ENCODE measurements around the gene RAP1GAP2.

Gene RAP1GAP2

GRCh38 chr17:3004925-3005324, 208.7 kb downstream of the RAP1GAP2 start:
- no peak for DNase-seq

DNA sequence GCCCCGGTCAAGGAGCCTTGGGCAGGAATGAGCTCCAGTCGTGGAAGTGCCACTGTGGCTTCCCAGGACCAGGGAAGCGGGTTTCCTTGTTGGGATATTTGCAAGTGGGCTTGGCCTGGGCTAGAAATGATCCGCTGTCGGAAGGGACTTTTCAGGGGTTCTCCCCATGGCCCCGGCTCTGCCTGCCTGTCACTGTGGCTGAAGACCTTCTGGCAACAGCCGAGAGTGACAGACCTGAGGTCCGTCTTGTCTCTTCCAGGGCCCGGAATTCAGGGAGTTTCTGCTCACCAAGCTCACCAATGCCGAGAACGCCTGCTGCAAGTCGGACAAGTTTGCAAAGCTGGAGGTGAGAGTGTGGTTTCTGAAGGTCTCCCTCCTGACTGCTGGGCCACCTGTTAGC, 209.5 kb downstream of the RAP1GAP2 start:
- no peak for DNase-seq

DNA sequence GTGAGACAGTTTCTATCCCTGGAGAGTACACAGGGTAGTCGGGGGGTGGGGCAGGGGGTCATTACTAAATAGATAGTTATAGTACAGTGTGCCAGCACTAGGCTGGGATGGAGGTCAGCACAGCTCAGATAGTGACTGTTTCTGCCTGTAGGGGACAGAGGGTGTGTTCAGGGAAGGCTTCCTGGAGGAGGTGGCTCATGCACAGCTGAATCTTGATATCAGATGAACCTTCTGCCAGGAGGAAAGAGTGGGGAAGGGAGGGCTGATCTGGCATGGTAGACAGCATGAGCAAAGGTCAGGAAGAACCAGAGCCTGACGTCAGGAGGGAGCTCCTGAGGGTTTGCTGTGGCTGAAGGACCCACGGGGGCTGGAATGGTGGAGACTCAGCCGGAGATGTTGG, 210.6 kb downstream of the RAP1GAP2 start:
- no peak for DNase-seq

- no peak for DNase-seq
These were observed 211.4 kb downstream of the RAP1GAP2 start for GRCh38 chr17:3007651-3008121.

DNA sequence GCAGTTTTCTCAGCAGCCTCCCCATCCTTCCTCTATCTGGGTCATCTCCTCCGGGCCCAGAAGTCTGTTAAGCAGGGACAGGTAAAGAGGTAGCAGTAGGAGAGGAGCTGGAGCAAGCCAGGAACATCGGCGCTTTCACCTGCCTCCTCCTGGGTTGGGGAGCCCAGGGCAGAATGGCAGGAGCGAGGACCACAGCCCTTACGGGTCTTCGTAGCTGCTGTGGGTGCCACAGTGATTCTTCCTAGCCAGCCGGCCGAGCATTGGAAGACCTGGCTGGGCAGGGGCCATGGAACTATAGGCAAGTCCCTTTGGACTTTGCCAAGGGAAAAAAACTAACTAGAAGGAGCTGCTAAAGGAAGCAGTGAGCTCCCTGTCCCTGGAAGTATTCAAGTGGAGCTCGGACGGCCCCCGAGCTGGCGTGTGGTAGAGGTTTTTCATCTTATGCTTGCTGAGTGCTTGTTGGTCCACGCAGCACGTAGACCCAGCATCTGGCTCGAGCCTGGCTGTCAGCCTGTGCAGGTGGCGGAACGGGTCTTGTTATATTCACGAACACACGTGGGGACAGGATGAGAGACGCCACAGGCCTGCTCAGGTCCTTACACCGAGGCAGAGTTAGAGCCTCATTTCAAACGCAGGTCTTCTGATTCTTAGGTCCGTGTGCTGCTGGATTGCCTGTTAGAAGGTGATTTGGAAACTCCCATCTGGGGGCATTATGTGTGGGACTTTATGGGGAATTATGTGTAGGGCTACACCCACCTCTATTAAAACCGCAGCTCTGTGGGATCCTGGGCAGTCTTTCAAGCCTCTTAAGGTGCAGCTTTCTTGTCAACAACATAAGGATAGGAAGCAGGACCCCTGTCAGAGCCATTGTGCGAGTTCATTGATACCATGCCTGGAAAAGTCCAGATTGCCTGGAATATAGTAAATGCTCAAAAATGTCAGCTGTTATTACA, 212.4 kb downstream of the RAP1GAP2 start:
- no peak for DNase-seq

- DNase-seq: no peak
These were observed 213.2 kb downstream of the RAP1GAP2 start for GRCh38 chr17:3009411-3009920.

DNA sequence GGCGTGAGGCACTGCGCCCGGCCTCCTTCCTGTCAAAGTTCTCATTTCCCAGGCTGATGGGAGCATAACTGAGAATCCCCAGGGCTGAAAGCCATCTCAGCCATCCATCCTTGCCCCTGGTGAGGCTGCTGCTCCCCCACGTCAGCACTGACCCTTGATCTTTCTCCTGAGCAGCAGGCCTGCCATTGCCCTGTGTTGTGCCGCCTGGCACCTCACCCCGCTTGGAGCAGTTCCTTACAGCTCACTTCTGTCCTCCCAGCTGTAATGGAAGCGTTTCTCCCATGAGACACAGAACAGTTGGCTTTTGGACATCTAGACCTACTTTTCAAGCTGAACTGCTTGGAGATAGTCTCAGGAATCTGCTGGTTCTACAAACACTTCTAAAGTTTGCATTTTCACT, 215.7 kb downstream of the RAP1GAP2 start:
- DNase-seq: no peak

- no peak for DNase-seq
These were observed 216.8 kb downstream of the RAP1GAP2 start for GRCh38 chr17:3012926-3013581.

DNA sequence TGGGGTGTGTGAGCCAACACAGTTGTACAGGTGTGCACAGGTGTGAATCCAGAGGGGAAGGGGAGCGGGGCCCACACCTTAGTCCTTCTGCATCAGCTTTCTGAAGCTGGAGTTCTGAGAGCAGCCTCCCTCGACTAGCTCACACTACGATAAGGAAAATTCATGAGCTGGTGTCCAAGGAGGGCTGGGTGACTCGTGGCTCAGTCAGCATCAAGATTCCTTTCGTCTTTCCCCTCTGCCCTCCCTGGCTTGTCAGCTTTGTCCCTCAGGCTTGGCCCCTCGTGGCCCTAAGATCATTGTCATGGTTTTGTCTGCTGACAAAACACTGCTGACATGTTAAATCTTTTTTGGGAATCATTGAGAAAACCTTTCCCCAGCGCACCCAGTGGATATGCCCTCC, 219.7 kb downstream of the RAP1GAP2 start:
- no peak for DNase-seq

- DNase-seq: no peak
These were observed 221.7 kb downstream of the RAP1GAP2 start for GRCh38 chr17:3017936-3018335.

DNA sequence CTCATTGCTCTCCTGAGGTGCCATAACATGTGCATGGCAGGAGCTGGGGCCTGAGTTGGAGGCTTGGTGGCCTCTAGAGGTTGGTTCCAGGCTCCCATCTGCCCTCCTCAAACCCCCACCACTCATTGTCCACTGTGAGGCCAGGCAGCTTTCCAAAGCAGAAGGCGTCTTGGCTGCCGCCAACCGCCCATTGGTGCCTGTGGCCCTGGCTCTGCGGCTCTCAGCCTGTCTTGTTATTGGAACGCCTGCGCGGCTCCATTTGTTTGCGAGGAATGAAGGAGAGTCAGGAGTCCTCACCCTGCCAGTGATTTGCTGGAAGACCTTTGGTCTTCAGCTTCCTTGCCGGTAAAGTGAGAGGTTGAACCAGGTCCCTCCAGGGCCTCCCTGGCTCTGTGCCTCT, 223.5 kb downstream of the RAP1GAP2 start:
- DNase-seq: no peak

- DNase-seq: no peak
These were observed 224.1 kb downstream of the RAP1GAP2 start for GRCh38 chr17:3020381-3020780.

GRCh38 chr17:3022197-3022596, 226.0 kb downstream of the RAP1GAP2 start:
- DNase-seq: no peak

- DNase-seq: no peak
These were observed 228.1 kb downstream of the RAP1GAP2 start for GRCh38 chr17:3024346-3024745.

GRCh38 chr17:3025421-3026124, 229.3 kb downstream of the RAP1GAP2 start:
- no peak for DNase-seq

GRCh38 chr17:3026125-3026855, 230.1 kb downstream of the RAP1GAP2 start:
- no peak for DNase-seq

DNA sequence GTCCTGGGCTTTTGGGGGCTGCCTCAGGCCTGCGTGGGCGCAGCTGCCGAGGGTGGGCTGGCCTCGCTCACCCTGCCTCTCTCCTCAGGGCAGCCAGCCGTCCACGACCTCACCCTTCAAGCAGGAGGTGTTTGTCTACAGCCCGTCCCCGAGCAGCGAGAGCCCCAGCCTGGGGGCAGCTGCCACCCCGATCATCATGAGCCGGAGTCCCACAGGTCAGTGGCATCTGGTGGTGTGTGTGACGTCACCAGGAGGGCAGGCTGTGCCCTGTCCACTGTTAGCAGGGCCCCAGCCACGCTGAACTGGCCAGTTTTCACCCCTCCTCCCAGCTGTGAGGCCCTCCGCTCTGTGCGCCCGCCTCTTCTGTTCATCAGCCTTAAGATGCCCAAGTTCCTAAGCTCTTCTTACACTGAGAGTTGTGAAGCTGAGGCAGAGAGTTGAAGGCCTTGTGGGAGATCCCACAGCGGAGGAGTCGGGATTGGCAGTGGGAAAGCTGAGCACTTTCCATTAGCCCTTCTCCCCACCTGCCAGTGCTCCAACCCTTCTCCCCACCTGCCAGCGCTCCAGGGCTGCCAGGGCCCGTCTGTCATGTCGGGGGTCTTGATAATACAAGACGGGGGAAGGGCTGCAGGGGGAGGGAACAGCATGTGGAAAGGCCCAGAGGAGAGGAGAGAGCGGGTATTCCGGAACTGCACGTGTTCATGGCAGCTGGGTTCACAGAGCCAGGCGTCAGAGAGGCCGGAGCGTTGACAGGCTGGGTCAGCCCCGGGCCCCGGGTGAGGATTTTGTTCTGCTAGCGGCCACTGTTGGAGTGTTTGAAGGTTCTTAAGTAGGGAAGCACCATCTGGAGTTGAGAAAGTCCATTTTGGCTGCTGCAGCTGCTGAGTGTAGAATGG, 230.9 kb downstream of the RAP1GAP2 start:
- DNase-seq: no peak

DNA sequence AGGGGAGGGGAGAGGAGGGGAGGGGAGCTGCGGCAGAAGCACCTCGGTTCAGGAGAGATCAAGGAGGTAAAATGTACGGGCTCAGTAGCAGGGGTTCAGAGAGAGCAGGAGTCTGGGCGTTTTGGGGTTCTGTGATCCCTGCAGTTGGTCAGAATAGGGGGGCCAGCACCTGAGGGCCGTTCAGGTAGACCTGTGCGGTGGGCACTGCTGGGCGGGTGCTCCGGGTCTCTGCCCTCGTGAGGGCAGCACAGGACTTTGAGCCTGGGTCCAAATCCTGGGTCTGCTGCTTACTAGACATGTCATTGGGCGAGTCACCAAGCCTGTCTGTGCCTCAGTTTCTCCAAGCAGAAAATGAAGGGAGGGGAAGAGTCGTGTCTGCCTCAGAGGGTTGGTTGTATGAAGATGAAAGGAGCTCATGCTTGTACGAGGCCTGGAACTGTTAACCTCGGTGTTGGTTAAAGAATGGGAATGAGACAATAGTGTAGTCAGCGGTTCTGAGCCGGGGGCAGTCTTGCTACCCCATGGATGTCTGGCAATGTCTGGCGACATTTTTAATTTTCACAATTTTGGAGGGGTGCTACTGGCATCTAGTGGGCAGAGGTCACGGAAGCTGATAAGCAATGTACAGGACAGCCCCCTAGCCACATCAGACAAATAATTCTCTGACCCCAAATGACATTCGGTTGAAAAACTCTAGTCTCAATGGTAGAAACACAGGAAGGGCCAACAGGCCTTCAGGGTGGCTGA, 231.7 kb downstream of the RAP1GAP2 start:
- no peak for DNase-seq

- DNase-seq: peak; percentile 17
These were observed 233.1 kb downstream of the RAP1GAP2 start for GRCh38 chr17:3029213-3029913.

DNA sequence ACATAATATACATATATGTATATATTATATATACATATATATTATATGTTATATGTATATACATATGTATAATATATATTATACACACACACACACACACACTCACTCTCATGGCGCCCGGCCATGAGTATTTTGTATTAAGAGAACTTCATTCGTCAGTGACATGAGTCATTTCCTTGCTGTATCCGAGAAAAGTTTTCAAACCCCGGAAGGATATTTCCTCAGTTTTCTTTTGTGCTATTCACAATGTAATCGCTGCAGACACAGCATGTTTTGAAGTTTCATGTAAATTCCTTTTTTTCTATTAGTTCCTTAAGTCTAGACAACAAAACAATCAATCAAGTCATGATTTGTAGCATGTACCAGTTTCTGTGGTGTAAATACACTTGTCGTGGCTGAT, 233.9 kb downstream of the RAP1GAP2 start:
- no peak for DNase-seq
